NCI-H2196 (cell line): ENCODE results near the gene TBC1D1.

Experiments used
- DNase-seq: peaks from one replicate; lab custom pipeline; 2025; ENCODE audit not compliant: unreplicated experiment; lab: John Stamatoyannopoulos, UW

The TBC1D1 gene

GRCh38 chr4:37989398-37990260 is 98.7 kb downstream of the TBC1D1 start:
- no peak for DNase-seq

- DNase-seq = no peak
Measured at GRCh38 chr4:37990731-37991245, 99.9 kb downstream of the TBC1D1 start.

- no peak for DNase-seq
Measured at GRCh38 chr4:37991623-37992410, 100.9 kb downstream of the TBC1D1 start.

- no peak for DNase-seq
Measured at GRCh38 chr4:37993806-37994205, 102.9 kb downstream of the TBC1D1 start.

GRCh38 chr4:37994569-37994968 is 103.7 kb downstream of the TBC1D1 start:
- no peak for DNase-seq

GRCh38 chr4:37995299-37995821 is 104.5 kb downstream of the TBC1D1 start:
- no peak for DNase-seq

- no peak for DNase-seq
Measured at GRCh38 chr4:37995981-37996775, 105.3 kb downstream of the TBC1D1 start.

- peak; percentile 6 for DNase-seq
Measured at GRCh38 chr4:37998226-37998625, 107.3 kb downstream of the TBC1D1 start.

- DNase-seq = peak; percentile 60
Measured at GRCh38 chr4:37999000-37999716, 108.3 kb downstream of the TBC1D1 start.

- DNase-seq = no peak
Measured at GRCh38 chr4:37999965-38000364, 109.1 kb downstream of the TBC1D1 start.

GRCh38 chr4:38001927-38002326 is 111.0 kb downstream of the TBC1D1 start:
- no peak for DNase-seq

GRCh38 chr4:38002451-38003071 is 111.7 kb downstream of the TBC1D1 start:
- DNase-seq = no peak

- no peak for DNase-seq
Measured at GRCh38 chr4:38003102-38003501, 112.2 kb downstream of the TBC1D1 start.

- DNase-seq = no peak
Measured at GRCh38 chr4:38003628-38004027, 112.7 kb downstream of the TBC1D1 start.

GRCh38 chr4:38004062-38004461 is 113.2 kb downstream of the TBC1D1 start:
- DNase-seq = no peak

GRCh38 chr4:38004887-38005286 is 114.0 kb downstream of the TBC1D1 start:
- DNase-seq = no peak

- DNase-seq = no peak
Measured at GRCh38 chr4:38005637-38006036, 114.8 kb downstream of the TBC1D1 start.

GRCh38 chr4:38007645-38008044 is 116.8 kb downstream of the TBC1D1 start:
- no peak for DNase-seq

GRCh38 chr4:38008571-38009021 is 117.7 kb downstream of the TBC1D1 start:
- peak; percentile 8 for DNase-seq

GRCh38 chr4:38009421-38009820 is 118.5 kb downstream of the TBC1D1 start:
- DNase-seq = no peak
